DOHH2 (cell line): ENCODE results near the gene CLASP1.

Experiments
- H3F3A ChIP-seq: fragments of 200-600 bp; sonication (generic), shearing (Covaris generic); 2 replicates; pipeline ENCODE4 v1.6.0; 2016; ENCODE audit warnings: antibody characterized with exemption, mild to moderate bottlenecking; ENCODE audit not compliant: control insufficient read depth, insufficient read depth
- H3K27ac ChIP-seq: fragments of 200-600 bp; sonication (generic); 2 replicates; pipeline ENCODE4 v1.5.1; 2014; ENCODE audit warnings: low read depth, mild to moderate bottlenecking, low read length, moderate library complexity
- H3K27me3 ChIP-seq: fragments of 200-600 bp; sonication (generic); 2 replicates; pipeline ENCODE4 v1.6.1; 2014; ENCODE audit warnings: mild to moderate bottlenecking, low read length, mixed read lengths; ENCODE audit not compliant: control insufficient read depth
- H3K36me3 ChIP-seq: fragments of 200-600 bp; sonication (generic); 2 replicates; pipeline ENCODE4 v1.6.1; 2014; ENCODE audit warnings: mild to moderate bottlenecking, low read length, moderate library complexity, mixed read lengths; ENCODE audit not compliant: control insufficient read depth
- H3K4me1 ChIP-seq: fragments of 200-600 bp; sonication (generic); 2 replicates; pipeline ENCODE4 v1.6.1; 2014; ENCODE audit warnings: mild to moderate bottlenecking, low read length, mixed read lengths; ENCODE audit not compliant: control insufficient read depth
- H3K4me2 ChIP-seq: fragments of 200-600 bp; sonication (generic); 2 replicates; pipeline ENCODE4 v1.6.0; 2014; ENCODE audit warnings: mild to moderate bottlenecking, low read length, moderate library complexity
- H3K4me3 ChIP-seq: fragments of 200-600 bp; sonication (generic); 2 replicates; pipeline ENCODE4 v1.5.1; 2014; ENCODE audit warnings: mild to moderate bottlenecking, low read length, mixed read lengths
- H3K79me2 ChIP-seq: fragments of 200-600 bp; sonication (generic); 2 replicates; pipeline ENCODE4 v1.6.1; 2014; ENCODE audit warnings: mild to moderate bottlenecking, low read length, mixed read lengths; ENCODE audit not compliant: control insufficient read depth
- H3K9me2 ChIP-seq: fragments of 200-600 bp; sonication (generic); replicated peaks from 2 replicates; pipeline ENCODE4 v1.6.1; 2014; ENCODE audit warnings: mild to moderate bottlenecking, low read length, mixed read lengths; ENCODE audit not compliant: control insufficient read depth
- H3K9me3 ChIP-seq: fragments of 200-600 bp; sonication (generic); 2 replicates; pipeline ENCODE4 v1.6.1; 2014; ENCODE audit warnings: antibody characterized with exemption, low read length, mixed read lengths; ENCODE audit not compliant: control insufficient read depth, insufficient read depth
- H4K20me1 ChIP-seq: fragments of 200-600 bp; sonication (generic); 2 replicates; pipeline ENCODE4 v1.6.0; 2014; ENCODE audit warnings: low read depth, mild to moderate bottlenecking, antibody characterized with exemption, low read length, moderate library complexity; ENCODE audit not compliant: control insufficient read depth, insufficient read depth
- CTCF ChIP-seq: fragments of 200-600 bp; sonication (generic); IDR thresholded peaks from one replicate; pipeline ENCODE4 v1.5.1; 2014; ENCODE audit warnings: antibody characterized with exemption, mild to moderate bottlenecking, low read depth, low read length; ENCODE audit not compliant: poor library complexity, severe bottlenecking
- EZH2phosphoT487 ChIP-seq: fragments of 200-600 bp; sonication (generic); IDR thresholded peaks from 2 replicates; pipeline ENCODE4 v1.6.1; 2017; ENCODE audit warnings: borderline replicate concordance, mild to moderate bottlenecking, antibody characterized with exemption, low read length, moderate library complexity, mixed read lengths

Gene CLASP1

GRCh38 chr2:121348128-121348740, 301.0 kb downstream of the CLASP1 start:
- no peak overlapping the region for H3K27ac ChIP-seq
- no peaks in the 10 kb centered on the region for H3K9me3 ChIP-seq
- H3K79me2 ChIP-seq = no peaks in the 10 kb centered on the region
- H3K36me3 ChIP-seq = peaks cover 63% of the 10 kb centered on the region
- no peak for TF ChIP-seq EZH2phosphoT487
- no peak for TF ChIP-seq CTCF
- no peak overlapping the region for H3K4me3 ChIP-seq
- no peaks in the 10 kb centered on the region for H3K9me2 ChIP-seq
- H3K4me2 ChIP-seq = no peak overlapping the region
- H3K4me1 ChIP-seq = no peaks in the 10 kb centered on the region
- no peaks in the 10 kb centered on the region for H3F3A ChIP-seq
- no peaks in the 10 kb centered on the region for H3K27me3 ChIP-seq
- no peaks in the 10 kb centered on the region for H4K20me1 ChIP-seq

GRCh38 chr2:121346859-121347258, 302.4 kb downstream of the CLASP1 start:
- no peaks in the 10 kb centered on the region for H3F3A ChIP-seq
- H3K4me2 ChIP-seq = no peak overlapping the region
- H3K27me3 ChIP-seq = no peaks in the 10 kb centered on the region
- TF ChIP-seq CTCF = no peak
- no peak for TF ChIP-seq EZH2phosphoT487
- H3K27ac ChIP-seq = no peak overlapping the region
- H4K20me1 ChIP-seq = no peaks in the 10 kb centered on the region
- no peaks in the 10 kb centered on the region for H3K79me2 ChIP-seq
- H3K9me3 ChIP-seq = no peaks in the 10 kb centered on the region
- H3K4me3 ChIP-seq = no peak overlapping the region
- H3K9me2 ChIP-seq = no peaks in the 10 kb centered on the region
- H3K36me3 ChIP-seq = peaks cover 56% of the 10 kb centered on the region
- no peaks in the 10 kb centered on the region for H3K4me1 ChIP-seq

GRCh38 chr2:121346407-121346806, 302.9 kb downstream of the CLASP1 start:
- Histone ChIP-seq H3K4me3 (no peak overlapping the region), H3F3A (no peaks in the 10 kb centered on the region), H3K36me3 (peaks cover 54% of the 10 kb centered on the region), H3K79me2 (no peaks in the 10 kb centered on the region), H3K4me2 (no peak overlapping the region), H3K27ac (no peak overlapping the region), H3K27me3 (no peaks in the 10 kb centered on the region), H3K4me1 (no peaks in the 10 kb centered on the region), H3K9me2 (no peaks in the 10 kb centered on the region), H3K9me3 (no peaks in the 10 kb centered on the region), H4K20me1 (no peaks in the 10 kb centered on the region)
- TF ChIP-seq EZH2phosphoT487 (no peak), CTCF (no peak)
